Activated CD4-positive, alpha-beta T cell treated with anti-CD3 and anti-CD28 coated beads, Interleukin-2, amount 50 U/mL, for 4 hours (primary cell): ENCODE data around the gene YIPF7.
A peak's percentile ranks its signal among the peaks of the same experiment; 100 is the strongest.

Experiments
- DNase-seq, 2 experiments: peaks; one replicate each; pipeline ENCODE4 v3.0.0-alpha.2; 2020

Gene YIPF7

DNA sequence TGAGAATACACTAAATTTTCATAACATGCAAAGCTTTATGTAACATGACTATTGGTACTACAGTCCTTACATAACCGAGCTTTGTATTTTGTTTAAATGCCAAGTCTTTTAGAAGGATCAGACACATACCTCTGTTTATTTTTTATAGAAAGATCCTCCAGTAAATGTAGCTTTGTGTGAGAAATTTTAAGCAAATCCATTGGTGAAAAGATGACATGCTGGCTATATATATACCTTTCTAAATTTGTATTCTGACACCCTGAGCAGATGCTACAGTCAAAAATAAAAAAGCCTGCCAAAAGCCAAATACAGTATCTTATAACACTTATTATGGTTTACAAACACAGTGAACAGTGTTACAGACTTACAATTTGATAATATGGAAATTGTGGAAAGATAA lies at the start of gene YIPF7:
Gene YIPF7, minus strand, starts transcription at position 201 of the 400 bp plus-strand sequence. CDS start 1,525 bp downstream, outside the sequence.
- no peak for DNase-seq

DNA sequence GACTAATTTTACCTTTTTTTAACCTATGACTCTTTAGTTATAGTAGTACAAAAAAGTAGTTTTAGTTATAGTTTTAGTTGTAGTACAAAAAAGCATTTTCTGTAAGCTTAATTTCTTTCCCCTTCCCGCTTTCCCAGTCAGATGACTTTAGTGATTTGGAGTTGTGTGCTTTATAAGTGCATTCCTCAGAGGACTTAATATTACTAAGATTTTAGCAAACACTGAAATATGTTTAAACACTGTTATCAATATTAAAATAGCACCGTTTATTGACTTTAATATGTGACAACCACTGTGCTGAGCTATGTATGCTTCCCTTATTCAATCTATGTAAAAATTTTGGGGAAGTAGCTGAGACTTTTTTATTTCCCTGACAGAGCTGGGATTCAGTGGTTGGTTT lies 49.6 kb upstream of the YIPF7 start:
- no peak for DNase-seq

DNA sequence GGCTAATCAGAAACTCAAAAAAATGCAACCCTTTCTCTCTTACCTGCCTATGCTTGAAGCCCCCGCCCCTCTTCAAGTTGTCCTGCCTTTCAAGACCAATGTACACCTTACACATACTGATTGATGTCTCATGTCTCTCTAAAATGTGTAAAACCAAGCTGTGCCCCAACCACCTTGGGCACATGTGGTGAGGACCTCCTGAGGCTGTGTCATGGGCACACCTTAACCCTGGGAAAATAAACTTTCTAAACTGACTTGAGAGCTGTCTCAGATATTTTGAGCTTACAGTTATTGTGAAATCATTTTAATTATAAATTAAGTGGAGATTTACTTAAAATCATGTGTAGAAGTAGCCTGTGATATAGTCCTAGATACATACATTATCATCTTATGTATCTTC lies 49.0 kb upstream of the YIPF7 start:
- no peak for DNase-seq

DNA sequence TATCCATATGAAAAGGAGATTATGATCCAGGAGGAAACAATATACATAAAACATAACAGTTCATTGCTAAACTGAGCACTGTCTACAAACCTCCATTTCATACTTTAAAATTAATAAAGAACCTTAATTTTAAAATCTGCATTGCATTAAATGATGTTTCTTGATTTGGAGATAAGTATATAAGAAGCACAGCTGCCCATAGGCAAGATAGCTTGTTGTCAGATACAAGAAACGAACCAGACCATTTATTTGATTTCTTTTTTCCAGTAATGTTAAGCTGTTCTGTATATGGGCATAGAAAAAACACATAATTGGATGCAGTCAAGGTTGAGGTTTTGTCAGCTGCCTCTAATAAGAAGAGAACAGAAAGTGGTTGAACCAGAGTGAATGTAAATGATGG lies 33.2 kb upstream of the YIPF7 start:
- no peak for DNase-seq

DNA sequence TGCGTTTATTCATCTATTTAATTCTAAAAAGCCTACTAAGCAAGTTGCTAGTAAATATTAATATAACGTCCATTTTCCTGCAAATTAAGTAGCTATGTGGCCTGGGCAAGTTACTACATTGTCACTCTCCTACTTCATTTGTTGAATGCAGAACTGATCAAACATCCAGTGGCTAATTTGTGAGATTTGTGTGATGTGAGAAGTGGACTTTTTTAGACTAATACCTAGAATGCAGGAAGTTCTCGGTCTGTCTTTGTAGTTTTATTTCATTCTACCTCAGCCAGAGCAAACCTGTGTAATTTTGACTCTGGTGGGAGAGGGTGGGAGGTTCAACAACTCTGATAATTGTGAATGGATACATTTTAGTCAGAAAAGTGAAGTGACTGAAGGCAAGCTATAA lies 27.6 kb upstream of the YIPF7 start:
- no peak for DNase-seq

DNA sequence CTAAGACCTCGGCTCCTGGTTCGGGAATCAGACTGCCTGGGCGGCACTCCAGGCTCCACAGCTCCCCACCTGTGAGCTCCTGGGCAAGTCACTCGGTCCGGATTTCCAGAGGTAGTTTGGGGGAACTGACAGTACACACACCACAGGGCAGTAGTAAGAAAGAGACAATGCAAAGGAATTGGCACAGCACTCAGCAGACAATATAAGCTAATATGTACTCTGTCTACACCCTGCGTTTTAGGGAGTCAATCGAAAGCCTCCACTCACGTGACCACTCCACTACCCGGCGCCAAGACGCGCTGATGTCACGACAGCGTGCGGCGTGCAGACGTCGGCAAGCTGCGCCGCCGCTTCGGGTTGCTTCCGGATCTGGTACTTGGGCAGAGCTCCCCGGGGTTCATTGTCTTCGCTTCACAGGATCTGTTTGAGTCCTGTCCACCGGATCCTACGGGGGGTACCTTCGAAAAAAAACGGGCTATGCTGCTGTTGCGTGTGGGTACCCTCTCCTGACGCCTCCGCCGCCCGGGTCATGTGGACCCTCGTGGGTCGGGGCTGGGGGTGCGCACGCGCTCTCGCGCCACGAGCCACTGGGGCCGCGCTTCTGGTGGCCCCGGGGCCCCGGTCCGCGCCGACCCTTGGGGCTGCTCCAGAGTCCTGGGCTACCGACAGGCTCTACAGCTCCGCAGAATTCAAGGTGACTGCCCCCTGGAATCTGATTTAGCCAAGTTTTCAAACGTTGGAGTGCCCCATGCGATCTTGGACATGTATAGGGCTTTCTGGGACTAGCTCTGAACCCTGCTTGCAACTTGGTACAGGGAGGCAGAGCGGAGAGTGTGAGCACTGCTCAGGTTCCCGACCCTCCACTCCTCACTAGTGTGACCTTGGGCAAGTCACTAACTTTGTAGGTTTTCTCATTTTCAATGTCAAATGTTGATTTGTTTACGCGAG lies 26.9 kb upstream of the YIPF7 start, which contains the start of gene GUF1:
Gene GUF1, plus strand, starts transcription at position 327 of the 948 bp plus-strand sequence. Its CDS starts 203 bp downstream, at position 530.
- DNase-seq = peak; percentile 81 to 85

DNA sequence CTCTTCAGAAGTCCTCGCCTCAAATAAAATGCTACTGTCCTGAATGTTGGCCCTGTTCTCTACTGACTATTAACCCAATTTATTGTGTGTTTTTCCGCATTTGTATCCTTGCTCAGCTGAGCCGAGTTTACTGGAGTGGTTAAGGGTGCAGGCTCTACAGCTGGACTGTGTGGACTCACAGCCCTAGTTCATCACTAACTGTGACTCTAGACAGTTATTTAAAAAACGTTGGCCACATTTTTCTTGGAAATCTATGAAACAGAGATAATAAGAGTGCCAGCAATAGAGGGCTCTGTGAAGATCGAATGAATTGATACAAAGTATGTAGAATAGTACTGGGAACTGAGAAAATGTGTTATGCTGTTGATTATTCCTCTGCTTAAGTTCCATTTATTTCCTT lies 23.9 kb upstream of the YIPF7 start:
- DNase-seq = no peak

DNA sequence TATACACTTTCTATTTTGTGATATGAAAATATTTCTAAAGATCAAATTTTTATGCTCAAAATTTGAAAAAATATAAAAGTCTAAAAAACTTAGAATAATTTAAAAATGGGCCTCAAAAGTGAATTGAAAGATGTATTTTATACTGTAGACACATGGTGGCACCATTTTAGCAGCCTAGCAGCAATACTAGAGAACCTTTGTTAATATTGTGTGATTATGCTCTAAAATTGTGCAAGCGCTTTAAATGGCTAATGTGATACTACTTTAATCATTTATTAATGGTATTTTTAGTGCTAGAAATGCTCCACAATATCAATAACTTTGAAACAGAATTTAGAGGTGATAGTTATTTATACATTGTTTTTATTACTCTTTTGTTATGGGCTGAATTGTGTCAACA lies 23.0 kb upstream of the YIPF7 start:
- no peak for DNase-seq

DNA sequence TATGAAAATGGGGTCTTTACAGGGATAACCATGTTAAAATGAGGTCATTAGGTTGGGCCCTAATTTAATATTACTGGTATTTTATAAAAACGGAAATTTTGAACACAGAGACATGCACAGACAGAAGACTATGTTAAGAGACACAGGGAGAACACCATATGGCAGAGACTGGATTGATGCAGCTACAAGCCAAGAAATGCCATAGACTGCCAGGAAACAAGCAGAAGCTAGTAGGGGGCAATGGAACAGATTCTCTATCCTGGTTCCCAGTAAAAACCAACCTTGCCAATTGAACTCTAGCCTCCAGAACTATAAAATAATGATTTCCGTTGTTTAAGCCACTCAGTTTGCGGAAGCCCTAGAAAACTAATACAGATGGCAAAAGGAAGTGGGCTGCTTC lies 20.2 kb upstream of the YIPF7 start:
- no peak for DNase-seq

DNA sequence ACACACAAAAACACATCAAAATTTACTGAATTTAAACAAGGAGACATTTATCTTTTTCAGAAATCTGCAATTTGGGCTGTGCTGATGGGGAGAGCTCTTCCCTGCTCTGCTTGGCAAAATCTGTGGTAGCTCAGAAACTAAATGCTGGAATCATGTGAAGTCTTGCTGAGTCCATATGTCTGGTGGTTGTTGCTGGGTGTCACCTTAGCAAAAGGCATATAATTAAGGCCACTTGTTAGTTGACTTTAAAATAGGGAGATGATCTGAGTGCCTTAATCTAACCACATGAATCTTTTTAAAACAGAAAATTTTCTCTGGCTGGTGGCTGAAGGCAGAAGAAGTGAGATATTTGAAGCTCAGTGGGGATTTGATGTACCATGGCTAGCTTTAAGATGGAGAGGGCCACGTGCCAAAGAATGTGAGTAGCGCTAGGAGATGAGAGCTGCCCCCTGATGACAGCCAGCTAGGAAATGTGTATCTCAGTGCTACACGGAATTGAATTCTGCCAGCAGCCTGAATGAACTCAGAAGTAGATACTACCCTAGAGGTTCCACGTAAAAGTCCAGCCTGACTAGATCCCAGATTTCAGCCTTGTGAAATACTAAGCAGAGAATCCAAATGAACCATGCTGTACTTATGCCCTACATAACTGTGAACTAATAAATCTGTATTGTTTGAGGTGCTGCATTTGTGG lies 19.2 kb upstream of the YIPF7 start:
- no peak for DNase-seq

DNA sequence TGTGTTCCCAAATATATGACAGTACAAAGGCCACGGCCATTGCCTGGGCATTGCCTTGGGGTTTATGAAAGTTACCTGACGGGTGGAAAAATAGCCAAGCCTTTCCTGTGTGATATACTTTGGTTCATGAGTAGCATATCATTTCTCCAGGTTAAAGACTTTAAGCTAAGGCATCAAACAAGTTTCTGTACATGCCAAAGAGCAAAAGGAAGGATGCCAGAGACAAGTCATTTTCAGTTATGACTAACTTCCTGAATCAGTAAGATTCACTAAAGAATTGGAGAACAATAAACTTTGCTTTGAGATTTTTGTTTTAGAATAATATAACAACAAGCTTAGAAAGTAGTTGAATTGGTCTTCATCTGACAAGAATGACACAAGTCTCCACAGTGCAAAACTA lies 17.1 kb upstream of the YIPF7 start:
- no peak for DNase-seq

DNA sequence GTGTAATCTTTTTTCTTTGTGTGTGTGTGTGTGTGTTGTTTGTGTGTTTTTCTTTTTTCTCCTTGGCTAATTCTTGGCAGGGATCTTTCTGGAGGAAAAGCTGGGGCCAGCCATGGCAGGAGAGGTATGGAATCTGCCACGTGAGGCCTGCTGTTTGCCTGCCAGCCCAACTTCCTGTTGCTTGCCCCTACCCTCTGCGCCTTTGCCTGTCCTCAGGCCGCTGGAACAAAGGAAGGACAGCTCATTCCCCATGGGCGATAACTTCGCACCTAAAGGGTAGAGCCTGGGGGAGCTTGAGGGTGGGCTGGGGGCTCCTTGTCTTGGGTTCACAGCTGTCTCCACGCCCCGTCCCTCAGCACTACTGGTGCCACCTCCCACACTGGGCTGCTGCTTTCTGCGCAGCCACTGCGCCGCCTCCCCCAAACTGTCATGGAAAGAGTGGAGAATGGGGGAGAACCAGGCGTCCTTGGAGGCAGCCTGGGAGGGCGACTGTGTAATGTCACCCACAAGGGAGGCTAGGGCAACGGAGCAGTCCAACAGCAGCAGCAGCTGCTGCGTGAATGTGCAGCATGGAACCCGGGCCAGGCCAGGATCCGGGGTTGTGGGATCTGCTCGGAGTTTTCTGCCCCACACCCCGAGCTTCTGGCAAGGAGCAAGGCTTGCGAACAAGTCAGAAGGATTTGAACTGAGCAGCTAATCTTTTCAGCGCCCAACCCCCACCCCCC lies 12.3 kb upstream of the YIPF7 start:
- no peak for DNase-seq

DNA sequence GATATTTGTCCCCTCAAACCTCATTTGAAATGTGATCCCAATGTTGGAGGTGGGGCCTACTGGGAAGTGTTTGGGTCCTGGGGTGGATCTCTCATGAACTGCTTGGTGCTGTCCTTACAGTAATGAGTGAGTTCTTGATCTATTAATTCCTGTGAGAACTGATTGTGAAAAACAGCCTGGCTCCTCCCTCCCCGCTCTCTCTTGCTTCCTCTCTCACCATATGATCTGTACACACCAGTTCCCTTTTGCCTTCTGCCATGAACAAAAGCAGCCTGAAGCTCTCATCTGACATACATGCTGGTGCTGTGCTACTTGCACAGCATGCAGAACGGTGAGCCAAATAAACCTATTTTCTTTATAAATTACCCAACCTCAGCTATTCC lies 11.2 kb upstream of the YIPF7 start:
- no peak for DNase-seq

DNA sequence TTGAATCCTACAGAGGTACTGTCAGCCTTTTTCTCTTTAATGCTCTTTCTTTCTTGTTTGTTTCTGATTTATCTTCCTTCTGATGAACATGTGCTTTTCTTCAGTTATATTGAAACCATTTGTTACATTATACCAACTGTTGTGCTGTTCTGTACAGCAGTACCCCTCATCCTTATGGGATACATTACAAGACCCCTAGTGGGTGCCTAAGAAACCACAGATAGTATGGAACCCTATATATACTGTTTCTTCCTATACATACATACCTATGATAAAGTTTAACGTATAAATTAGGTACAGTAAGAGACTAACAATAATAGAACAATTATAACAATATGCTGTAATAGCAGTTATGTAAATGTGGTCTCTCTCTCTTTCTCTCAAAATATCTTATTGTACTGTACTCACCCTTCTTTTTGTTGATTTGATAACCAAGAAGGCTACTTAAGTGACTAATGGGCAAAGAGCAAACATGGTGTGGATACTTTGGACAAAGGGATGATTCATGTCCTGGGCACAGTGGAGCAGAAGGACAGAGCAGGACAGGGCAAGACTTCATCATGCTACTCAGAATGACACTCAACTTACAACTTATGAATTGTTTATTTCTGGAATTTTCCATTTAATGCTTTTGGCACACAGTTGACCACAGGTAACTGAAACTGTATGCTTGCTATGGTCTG lies 10.7 kb upstream of the YIPF7 start:
- DNase-seq = no peak

DNA sequence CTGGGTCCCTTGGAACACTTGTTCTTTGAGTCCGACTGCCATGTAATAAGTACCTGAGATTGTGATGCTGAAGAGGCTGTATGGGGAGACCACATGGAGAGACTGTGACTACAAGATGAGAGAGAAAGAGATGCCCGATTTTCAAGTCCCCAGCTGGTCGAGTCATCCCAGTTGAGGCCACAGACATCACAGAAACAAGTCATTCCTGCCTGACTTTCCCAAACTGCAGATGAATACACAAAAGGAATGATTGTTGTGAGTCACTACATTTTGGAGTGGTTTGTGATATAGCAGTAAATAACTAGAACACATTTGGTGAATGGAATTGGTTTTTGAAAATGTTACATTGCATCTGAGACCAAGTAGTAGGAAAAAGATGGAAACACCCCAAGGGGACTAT lies 9.0 kb upstream of the YIPF7 start:
- DNase-seq = no peak

DNA sequence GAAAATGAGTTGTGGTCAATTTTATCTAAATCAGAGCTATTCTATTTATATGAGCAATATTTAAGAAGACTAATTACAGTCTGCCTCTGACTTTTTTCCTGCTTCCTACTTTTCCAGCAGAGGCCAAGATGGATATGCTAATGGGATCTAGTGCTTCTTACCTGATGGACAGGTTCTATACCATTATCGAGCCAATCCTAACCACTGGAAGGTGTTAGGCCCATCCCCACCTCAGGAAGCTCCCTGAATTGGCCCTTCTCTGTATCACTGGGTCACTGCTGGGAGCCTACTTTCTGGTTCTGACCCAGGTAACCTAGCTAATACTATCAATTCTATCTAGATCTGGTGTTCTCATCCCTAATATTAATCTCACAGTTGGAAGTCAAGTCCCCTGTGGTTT lies 577 bp upstream of the YIPF7 start:
- no peak for DNase-seq

DNA sequence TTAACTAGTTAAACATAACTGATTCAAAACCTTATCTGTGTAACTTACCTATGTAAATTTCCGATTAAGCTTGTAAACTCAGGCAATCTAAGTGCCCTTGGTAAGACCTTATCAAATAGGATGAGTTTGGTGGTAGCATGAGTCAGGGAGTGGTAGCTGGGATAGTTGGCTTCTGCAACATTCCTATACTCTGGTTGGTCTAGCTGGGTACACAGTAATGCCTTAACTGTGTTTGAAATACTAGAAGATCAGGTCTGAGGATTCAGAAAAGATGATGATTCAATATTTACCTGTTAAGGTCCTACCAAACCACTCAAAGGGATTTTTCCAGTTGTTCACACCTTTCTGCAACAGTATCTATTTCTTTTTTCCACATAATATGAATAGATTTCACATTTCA lies 5.3 kb downstream of the YIPF7 start:
- DNase-seq = no peak

DNA sequence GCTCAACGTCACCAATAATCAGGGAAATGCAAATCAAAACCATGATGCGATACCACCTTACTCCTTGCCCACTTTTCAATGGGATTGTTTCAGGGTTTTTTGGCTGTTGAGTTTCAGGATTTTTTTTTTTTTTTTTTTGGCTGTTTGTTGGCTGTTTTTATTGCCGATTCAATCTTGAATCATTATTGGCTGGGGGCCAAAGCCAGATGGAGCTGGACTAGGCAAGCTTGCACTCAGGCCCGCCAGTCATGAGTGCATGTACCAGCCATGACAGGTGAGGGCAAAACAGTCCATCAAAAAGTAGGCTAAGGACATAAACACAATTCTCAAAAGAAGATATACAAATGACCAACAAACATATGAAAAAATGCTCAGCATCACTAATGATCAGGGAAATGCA lies 13.3 kb downstream of the YIPF7 start:
- no peak for DNase-seq

DNA sequence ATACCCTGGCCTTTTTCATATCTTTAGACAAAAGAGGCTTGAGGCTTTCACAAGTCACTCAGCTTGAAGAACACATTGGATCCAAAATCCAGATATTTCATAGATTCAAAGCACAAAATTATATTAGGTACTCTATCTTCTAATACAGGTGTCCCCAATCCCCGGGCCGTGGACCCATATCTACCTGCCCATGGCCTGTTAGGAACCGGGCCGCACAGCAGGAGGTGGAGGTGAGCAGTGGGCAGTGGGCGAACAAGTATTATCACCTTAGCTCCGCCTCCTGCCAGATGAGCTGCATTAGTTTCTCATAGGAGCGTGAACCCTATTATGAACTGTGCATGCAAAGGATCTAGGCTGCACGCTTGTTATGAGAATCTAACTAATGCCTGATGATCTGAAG lies 18.7 kb downstream of the YIPF7 start:
- no peak for DNase-seq

DNA sequence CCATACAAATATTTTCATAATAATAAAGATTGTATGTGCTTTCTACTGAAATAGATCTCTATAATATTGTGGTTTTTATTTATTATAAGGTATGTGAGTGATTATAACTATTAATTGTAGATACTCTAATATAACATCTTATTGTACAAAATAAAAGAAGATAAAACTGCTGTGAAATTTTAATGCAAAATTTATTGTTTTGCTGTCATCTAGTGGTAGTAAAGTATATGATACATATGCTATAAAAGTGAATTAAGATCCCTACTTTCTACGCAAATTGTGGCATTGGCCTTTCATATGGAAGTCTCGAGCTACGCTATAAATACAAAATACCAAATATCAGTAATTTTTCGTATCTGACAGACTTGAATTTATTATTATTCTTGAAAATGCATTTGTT lies 19.3 kb downstream of the YIPF7 start:
- no peak for DNase-seq

DNA sequence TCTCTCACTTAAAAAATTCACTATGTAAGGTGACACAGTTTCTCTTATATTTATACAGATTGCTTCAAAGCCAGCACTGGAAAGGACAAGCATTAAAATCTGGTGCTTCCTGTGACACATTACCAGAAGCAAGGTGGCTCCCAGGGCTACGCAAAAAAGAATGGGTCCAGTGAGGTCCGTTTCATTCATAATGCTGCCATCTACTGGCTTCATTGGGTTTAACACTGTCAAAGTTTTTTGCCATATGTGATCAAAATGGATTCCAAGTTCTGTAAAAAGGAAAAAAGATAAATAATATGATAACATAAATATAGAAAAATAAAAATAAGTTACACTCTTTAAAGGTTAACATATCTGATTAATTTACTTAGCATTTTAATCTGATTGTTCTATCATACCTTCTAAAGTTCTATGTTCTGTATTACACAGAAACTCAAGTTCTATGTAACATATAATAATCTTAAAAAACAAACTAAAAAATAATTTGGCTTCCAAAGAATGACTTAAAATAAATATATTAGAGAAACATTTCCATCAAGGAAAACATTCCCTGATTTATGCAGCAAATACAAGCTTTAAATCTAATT lies 22.1 kb downstream of the YIPF7 start:
- peak; percentile 1 to 12 for DNase-seq

DNA sequence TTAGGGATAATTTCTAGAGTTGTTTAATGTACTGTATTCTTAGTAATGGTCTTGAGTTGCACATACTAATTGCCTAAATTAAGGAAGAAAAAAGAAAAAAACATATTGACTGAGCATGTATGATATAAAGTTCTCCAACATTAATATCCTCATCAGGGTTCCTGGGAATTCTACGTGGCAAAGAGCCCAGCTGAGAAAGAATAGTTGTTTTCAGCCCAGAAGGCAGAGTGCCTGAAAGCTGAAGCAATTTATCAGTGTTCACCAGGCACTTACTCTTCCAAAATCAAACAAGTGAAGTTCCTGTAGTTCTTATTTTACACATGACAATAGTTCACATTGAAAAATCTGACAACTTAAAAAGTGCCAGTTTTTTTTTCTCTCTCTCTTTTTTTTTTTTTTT lies 27.7 kb downstream of the YIPF7 start:
- DNase-seq = no peak

DNA sequence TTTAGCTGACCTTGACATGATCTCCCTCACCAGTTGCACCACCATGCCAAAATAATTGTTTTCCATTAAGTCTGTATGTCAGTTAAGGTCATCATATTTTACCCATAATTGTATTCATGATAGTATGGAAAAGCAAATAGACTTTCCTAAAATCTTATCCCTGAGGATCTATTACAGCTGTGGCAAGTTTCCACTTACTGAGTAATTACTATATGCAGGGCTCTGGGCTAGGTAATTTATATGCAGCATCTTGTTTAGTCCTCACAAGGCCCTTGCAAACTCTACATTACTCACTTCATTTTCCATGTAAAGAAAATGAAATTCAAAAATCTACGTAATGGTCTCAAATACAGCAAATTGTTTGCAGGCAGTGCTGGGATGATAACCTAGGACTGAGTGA lies 34.8 kb downstream of the YIPF7 start:
- no peak for DNase-seq
